SH-SY5Y (cell line): Measurements from ENCODE around the gene CHN2.

Source experiments
- GATA2 ChIP-seq: IDR thresholded peaks from 2 replicates; pipeline ENCODE4 v1.6.1; 2011; ENCODE audit warnings: mild to moderate bottlenecking, low read depth, low read length
- GATA3 ChIP-seq: IDR thresholded peaks from 2 replicates; pipeline ENCODE4 v1.6.1; 2011; ENCODE audit warnings: low read depth, mild to moderate bottlenecking, low read length, moderate library complexity

GRCh38 chr7:29343399-29343798 is 148.8 kb downstream of the CHN2 start:
- TF ChIP-seq GATA2 (no peak), GATA3 (no peak)
